Gastroesophageal sphincter (tissue), 4 donors: ENCODE results near the gene MYBBP1A. TPM values are rescaled to one million over a fixed set of nuclear protein-coding genes. Genes with fewer than 3 reads are reported as not detected.

ENCODE experiments used
- ATAC-seq: fragments of 150-250 bp; one replicate; pipeline ENCODE4 v1.9.1; 2016; ENCODE audit warnings: mild to moderate bottlenecking, moderate library complexity
- H3K27ac ChIP-seq, 4 donors: fragments of 200-600 bp; sonication (generic) in 3 of 4; 1 replicate in 3 of 4; 2 replicates in 1 of 4; pipeline ENCODE4 v1.5.1; 2016 to 2019
- H3K27me3 ChIP-seq: fragments of 200-600 bp; sonication (generic); one replicate; pipeline ENCODE4 v1.5.1; 2019
- H3K36me3 ChIP-seq, 2 donors: fragments of 200-600 bp; sonication (generic); one replicate each; pipeline ENCODE4 v1.5.1; 2019; ENCODE audit warnings: control low read depth in 1 of 2
- H3K4me1 ChIP-seq, 3 donors: fragments of 200-600 bp; sonication (generic); 1 replicate in 2 of 3; 2 replicates in 1 of 3; pipeline ENCODE4 v1.5.1; 2016 to 2019; ENCODE audit warnings: control low read depth in 2 of 3
- H3K4me3 ChIP-seq, 2 donors: fragments of 200-600 bp; sonication (generic); one replicate each; pipeline ENCODE4 v1.5.1; 2019; ENCODE audit warnings: mild to moderate bottlenecking in 1 of 2, moderate library complexity in 1 of 2
- H3K9me3 ChIP-seq, 3 donors: fragments of 200-600 bp; sonication (generic); one replicate each; pipeline ENCODE4 v1.5.1; 2017 to 2019; ENCODE audit warnings: control low read depth in 2 of 3
- EP300 ChIP-seq: sonication (generic); formaldehyde crosslinking; IDR thresholded peaks from one replicate; pipeline ENCODE4 v1.6.1; 2017; ENCODE audit warnings: antibody characterized with exemption, mild to moderate bottlenecking
- POLR2A ChIP-seq, 2 donors: fragments of 450-650 bp; IDR thresholded peaks; one replicate each; pipeline ENCODE4 v1.6.1; 2017; ENCODE audit warnings: antibody characterized with exemption in 2 of 2, mild to moderate bottlenecking in 2 of 2, moderate library complexity in 1 of 2
- POLR2AphosphoS5 ChIP-seq: sonication (generic); formaldehyde crosslinking; IDR thresholded peaks from one replicate; pipeline ENCODE4 v1.6.1; 2017; ENCODE audit warnings: antibody characterized with exemption
- whole genome bisulfite sequencing, 2 donors: methylation state at CpG; one replicate each; pipeline ENCODE4 v1.1.5; 2018; ENCODE audit warnings: low coverage in 1 of 2; 5-methylcytosine and 5-hydroxymethylcytosine counted together
- total RNA-seq, 4 donors: library from RNA; depleted of rRNA; stranded (reverse); fragments of >200 nt; gene quantifications; one replicate each; pipeline ENCODE4 v1.1.0, GENCODE V29; 2016
- TF ChIP-seq, protein P1 (sequence below), 4 experiments: fragments of 200-600 bp in 2 of 4; fragments of 450-650 bp in 2 of 4; sonication (generic) in 1 of 4; IDR thresholded peaks; one replicate each; pipeline ENCODE4 v1.5.1; 2017 to 2019; ENCODE audit warnings: antibody characterized with exemption in 4 of 4, mild to moderate bottlenecking in 2 of 4, moderate library complexity in 2 of 4

Gene MYBBP1A
- total RNA-seq, 4 donors from 2014 or later = 19.1 to 46.4 (median 40.9) TPM

DNA sequence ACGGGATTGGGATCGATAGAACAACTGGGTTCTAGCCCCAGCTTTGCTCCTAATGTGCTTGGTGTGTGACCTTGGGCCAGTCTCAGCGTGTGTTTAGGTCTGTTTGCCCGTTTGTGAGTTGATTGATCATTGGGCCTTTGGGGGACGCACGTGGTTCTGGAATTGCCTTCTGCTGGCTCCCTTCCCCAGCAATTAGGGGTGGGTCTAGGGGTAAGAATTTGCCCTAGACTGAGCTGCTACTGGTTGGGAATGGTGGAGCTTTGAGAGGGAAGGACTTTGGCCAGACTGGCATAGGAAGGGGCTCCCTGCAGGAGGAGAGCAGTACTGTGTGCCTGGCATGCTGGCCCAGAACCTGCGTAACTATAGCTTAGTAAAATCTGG lies 55.0 kb downstream of the MYBBP1A start:
- ATAC-seq = no peak
- Histone ChIP-seq H3K9me3 (no peaks in the 10 kb centered on the region), H3K36me3 (no peaks in the 10 kb centered on the region), H3K4me1 (peaks cover 2 to 46% (median 20%) of the 10 kb centered on the region in 3 donors), H3K27ac (peak overlapping the region in 3 of 4 donors; percentile 59 to 70 (median 63)), H3K4me3 (peak overlapping the region; percentile 31 to 56), H3K27me3 (peaks cover 61% of the 10 kb centered on the region)
- WGBS, 2 donors = 23 to 40% methylated on average over 1 to 3 of the region's 7 CpGs
- TF ChIP-seq POLR2AphosphoS5 = no peak
- TF ChIP-seq, protein P1, sequence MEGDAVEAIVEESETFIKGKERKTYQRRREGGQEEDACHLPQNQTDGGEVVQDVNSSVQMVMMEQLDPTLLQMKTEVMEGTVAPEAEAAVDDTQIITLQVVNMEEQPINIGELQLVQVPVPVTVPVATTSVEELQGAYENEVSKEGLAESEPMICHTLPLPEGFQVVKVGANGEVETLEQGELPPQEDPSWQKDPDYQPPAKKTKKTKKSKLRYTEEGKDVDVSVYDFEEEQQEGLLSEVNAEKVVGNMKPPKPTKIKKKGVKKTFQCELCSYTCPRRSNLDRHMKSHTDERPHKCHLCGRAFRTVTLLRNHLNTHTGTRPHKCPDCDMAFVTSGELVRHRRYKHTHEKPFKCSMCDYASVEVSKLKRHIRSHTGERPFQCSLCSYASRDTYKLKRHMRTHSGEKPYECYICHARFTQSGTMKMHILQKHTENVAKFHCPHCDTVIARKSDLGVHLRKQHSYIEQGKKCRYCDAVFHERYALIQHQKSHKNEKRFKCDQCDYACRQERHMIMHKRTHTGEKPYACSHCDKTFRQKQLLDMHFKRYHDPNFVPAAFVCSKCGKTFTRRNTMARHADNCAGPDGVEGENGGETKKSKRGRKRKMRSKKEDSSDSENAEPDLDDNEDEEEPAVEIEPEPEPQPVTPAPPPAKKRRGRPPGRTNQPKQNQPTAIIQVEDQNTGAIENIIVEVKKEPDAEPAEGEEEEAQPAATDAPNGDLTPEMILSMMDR (IDR thresholded peaks at IDR 0.05) = no peak
- no peak for TF ChIP-seq EP300
- TF ChIP-seq POLR2A (IDR thresholded peaks at IDR 0.05) = no peak

DNA sequence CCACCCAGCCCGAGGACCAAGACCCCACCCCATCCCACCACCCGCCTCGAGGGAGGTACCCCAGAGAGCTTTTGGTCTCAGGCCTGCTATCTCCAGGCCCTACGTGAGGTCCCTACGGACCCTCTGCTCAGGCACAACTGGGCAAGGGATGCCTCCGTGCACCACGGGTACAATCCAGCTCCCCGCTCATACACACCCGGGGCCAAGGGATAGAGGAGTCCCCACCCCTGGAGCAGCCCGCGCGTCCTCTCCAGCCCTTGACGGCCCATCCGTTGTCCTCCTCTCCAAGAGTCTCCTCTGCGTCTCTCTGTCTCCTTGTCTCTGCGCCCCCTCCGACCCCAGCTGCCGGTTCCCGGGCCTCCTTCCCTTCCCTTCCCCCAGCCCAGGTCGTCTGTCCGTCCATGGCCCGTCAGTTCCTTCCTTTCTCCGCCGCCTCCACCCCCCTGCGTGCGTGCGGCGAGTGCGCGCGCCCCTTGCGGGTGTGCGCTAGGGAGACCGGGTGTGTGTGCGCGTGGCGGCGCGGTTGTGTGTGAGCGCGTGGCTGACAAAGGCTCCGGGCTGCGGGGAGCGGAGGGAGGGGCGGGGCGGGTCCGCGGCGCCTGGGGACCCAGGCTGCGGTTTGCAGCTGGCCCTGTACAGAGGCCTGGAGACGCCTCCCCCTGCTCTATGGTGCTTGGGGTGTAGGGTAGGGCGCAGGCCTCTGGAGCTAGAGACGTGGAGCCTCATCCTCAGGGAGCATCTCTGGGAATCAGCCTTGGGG lies 55.6 kb downstream of the MYBBP1A start:
- WGBS, 2 donors = 2% methylated on average over 14 of the region's 53 CpGs; no CpG with 5 or more reads in 1 of the 2 donors
- no peaks in the 10 kb centered on the region for H3K36me3 ChIP-seq
- H3K27me3 ChIP-seq = peaks cover 56% of the 10 kb centered on the region
- H3K9me3 ChIP-seq = no peaks in the 10 kb centered on the region
- TF ChIP-seq POLR2AphosphoS5 (no peak), POLR2A (IDR thresholded peaks at IDR 0.05) (no peak), EP300 (no peak)
- TF ChIP-seq, protein P1 (IDR thresholded peaks at IDR 0.05) = no peak
- peaks cover 2 to 40% (median 20%) of the 10 kb centered on the region in 3 donors for H3K4me1 ChIP-seq
- no peak for ATAC-seq
- H3K4me3 ChIP-seq = peak overlapping the region; percentile 31 to 56
- peak overlapping the region in 3 of 4 donors; percentile 59 to 70 (median 63) for H3K27ac ChIP-seq

DNA sequence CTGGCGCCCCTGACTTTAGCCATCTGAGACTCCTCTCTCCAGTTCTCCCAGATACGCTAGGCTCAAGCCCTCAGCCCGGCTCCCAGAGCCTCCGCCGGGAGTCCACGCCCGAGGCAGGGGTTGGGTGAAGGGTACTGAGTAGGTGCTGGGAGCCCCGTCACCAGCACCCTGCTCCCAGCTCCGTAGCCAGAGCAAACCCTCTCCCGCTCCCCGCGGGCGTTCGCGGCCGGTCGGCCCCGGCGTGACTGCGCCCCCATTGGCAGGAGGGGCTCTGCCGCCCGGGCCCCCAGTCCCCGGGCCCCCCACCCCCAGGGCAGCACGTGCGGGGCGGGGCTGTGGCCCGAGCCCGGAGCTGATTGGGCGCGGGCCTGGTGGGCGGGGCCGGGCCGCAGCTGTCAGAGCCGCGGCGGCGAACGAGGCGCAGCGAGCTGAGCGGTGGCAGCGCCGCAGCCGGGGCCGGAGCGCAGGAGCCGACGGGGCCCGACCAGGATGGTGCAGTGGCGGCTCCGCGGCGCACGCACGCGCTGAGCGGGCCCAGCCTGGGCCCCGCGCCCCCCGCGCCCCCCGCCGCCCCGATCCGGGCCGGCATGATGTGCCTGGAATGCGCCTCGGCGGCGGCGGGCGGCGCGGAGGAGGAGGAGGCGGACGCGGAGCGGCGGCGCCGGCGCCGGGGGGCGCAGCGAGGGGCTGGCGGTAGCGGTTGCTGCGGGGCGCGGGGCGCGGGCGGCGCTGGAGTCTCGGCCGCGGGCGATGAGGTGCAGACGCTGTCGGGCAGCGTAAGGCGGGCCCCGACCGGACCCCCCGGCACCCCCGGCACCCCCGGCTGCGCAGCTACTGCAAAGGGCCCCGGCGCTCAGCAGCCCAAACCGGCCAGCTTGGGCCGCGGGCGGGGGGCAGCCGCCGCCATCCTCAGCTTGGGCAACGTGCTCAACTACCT lies 56.5 kb downstream of the MYBBP1A start, which contains the start of gene SPNS2:
TSS of gene SPNS2 (plus strand) at position 421 of the 937 bp plus-strand sequence. CDS start at position 588, 167 bp downstream.
- Histone ChIP-seq H3K27me3 (peaks cover 47% of the 10 kb centered on the region), H3K4me1 (peaks cover 2 to 35% (median 20%) of the 10 kb centered on the region in 3 donors), H3K4me3 (peak within 1 kb of the TSS; percentile 31 to 56), H3K27ac (peak within 1 kb of the TSS in 3 of 4 donors; percentile 59 to 70 (median 63)), H3K36me3 (no peaks in the 10 kb centered on the region), H3K9me3 (no peaks in the 10 kb centered on the region)
- TF ChIP-seq POLR2A (IDR thresholded peaks at IDR 0.05) = no peak
- TF ChIP-seq, protein P1 (IDR thresholded peaks at IDR 0.05) = no peak
- no peak for TF ChIP-seq POLR2AphosphoS5
- no peak for TF ChIP-seq EP300
- WGBS, 2 donors = 0% methylated on average over 1 of the region's 117 CpGs; no CpG with 5 or more reads in 1 of the 2 donors
- ATAC-seq = peak; percentile 88

DNA sequence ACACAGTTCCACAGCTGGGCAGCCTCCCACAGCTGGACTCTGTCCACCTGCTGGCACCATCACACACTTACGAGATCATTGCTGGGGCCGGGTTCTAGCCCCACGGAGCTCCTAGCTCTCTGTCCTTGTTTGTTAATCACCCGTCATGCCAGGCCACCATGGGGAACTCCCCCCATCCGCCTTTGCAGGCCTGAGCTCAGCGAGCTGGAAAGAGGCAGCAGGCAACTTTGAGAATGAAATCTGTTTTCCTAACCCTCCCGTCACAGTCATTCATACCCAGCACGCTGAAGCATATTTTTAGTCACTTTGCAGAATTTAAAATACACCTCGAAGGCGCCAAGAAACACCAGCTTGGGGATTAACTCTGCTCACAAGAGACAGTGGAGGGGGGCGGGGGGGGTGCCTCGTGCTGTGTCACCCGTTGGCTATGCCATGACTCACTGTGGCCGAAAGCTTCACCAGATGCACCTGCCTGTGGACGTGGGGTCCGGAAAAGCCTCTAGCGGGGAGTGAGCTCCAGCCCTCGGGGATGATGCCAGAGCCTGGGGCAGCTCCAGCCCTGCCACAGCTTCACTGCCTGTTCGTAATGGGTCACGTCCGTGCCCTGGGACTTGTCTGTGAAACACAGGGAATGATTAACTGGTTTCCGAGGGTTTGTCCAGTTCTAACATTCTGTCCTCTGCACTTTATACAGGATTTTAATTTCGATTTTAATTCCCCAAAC lies 57.9 kb downstream of the MYBBP1A start:
- peak; percentile 48 for TF ChIP-seq POLR2AphosphoS5
- TF ChIP-seq EP300 = no peak
- TF ChIP-seq POLR2A (IDR thresholded peaks at IDR 0.05) = no peak
- ATAC-seq = no peak
- Histone ChIP-seq H3K4me1 (peaks cover 2 to 35% (median 20%) of the 10 kb centered on the region in 3 donors), H3K4me3 (no peak overlapping the region), H3K36me3 (no peaks in the 10 kb centered on the region), H3K9me3 (no peaks in the 10 kb centered on the region), H3K27me3 (peaks cover 32% of the 10 kb centered on the region), H3K27ac (peak overlapping the region in 3 of 4 donors; percentile 35 to 70 (median 59))
- 55% methylated on average over 13 of the region's 23 CpGs; no CpG with 5 or more reads in 1 of the 2 donors for WGBS, 2 donors
